NOMO-1 treated with DMSO at 0.1 percent for 48 hours (cell line): ENCODE data around the gene ANKRD28.

Experiments used
- DNase-seq: peaks from one replicate; lab custom pipeline; 2025; ENCODE audit not compliant: unreplicated experiment; lab: John Stamatoyannopoulos, UW

Gene ANKRD28

GRCh38 chr3:15804553-15805095 lies 6.8 kb upstream of the ANKRD28 start:
- DNase-seq = no peak

GRCh38 chr3:15803921-15804320 lies 6.1 kb upstream of the ANKRD28 start:
- DNase-seq = no peak

- no peak for DNase-seq
Measured at GRCh38 chr3:15801298-15801697, 3.5 kb upstream of the ANKRD28 start.

- DNase-seq = peak; percentile 31
Measured at GRCh38 chr3:15800780-15801179, 3.0 kb upstream of the ANKRD28 start.

GRCh38 chr3:15800327-15800726 lies 2.5 kb upstream of the ANKRD28 start:
- DNase-seq = no peak

- no peak for DNase-seq
Measured at GRCh38 chr3:15798533-15799245, 910 bp upstream of the ANKRD28 start.

- DNase-seq = peak; percentile 51
Measured at GRCh38 chr3:15796771-15797641, 773 bp downstream of the ANKRD28 start.

- no peak for DNase-seq
Measured at GRCh38 chr3:15796331-15796730, 1.4 kb downstream of the ANKRD28 start.

- peak; percentile 93 for DNase-seq
Measured at GRCh38 chr3:15795651-15796308, 2.0 kb downstream of the ANKRD28 start.

GRCh38 chr3:15794842-15795650 lies 2.7 kb downstream of the ANKRD28 start:
- peak; percentile 39 for DNase-seq

- DNase-seq = peak; percentile 60
Measured at GRCh38 chr3:15794303-15794771, 3.4 kb downstream of the ANKRD28 start.

GRCh38 chr3:15791525-15791924 lies 6.3 kb downstream of the ANKRD28 start:
- DNase-seq = no peak

- no peak for DNase-seq
Measured at GRCh38 chr3:15787941-15788340, 9.8 kb downstream of the ANKRD28 start.

GRCh38 chr3:15787526-15787925 lies 10.3 kb downstream of the ANKRD28 start:
- DNase-seq = no peak

GRCh38 chr3:15783361-15783969 lies 14.3 kb downstream of the ANKRD28 start:
- DNase-seq = no peak

GRCh38 chr3:15782429-15782828 lies 15.3 kb downstream of the ANKRD28 start:
- no peak for DNase-seq

- DNase-seq = no peak
Measured at GRCh38 chr3:15781637-15782402, 16.0 kb downstream of the ANKRD28 start.

- no peak for DNase-seq
Measured at GRCh38 chr3:15781131-15781530, 16.6 kb downstream of the ANKRD28 start.

GRCh38 chr3:15779111-15779510 lies 18.7 kb downstream of the ANKRD28 start:
- no peak for DNase-seq
